ENCODE results near the gene TSC2.
"Not testable (repeated sequence)": the region's sequence is repeated elsewhere in the genome, so short reads cannot be mapped to it uniquely, and the experiment has no call there.

DNA sequence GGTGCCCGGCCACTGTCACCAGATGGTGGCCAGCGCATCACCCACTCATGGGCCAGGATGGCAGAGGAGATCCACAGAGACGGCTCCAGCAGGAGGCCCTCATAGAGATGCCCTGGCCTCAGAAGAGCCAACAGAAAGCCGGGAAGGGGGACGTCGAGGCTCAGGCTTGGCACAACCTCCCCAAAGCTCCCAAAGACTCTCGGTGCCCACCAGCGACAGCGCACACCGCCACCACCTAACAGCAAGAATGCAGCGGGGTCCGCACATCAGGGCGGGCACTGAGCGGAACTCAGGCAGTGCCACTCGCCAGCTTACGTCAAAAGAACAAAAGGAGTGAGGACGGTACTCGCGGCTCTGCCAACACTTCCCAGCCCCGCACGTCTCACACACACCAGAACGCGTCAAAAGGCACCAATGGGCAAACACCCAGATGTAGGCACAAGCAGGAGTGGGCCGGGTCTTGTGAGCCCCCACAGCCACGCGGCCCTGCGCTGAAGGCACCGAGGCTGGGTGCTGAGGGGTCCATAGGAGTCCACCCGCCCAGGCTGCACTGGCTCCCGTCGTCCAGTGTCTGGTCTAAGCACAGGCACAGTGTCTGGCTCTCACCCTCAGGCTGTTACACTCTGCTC is 79.3 kb downstream of the TSC2 start:
- TF ChIP-seq, protein P1, sequence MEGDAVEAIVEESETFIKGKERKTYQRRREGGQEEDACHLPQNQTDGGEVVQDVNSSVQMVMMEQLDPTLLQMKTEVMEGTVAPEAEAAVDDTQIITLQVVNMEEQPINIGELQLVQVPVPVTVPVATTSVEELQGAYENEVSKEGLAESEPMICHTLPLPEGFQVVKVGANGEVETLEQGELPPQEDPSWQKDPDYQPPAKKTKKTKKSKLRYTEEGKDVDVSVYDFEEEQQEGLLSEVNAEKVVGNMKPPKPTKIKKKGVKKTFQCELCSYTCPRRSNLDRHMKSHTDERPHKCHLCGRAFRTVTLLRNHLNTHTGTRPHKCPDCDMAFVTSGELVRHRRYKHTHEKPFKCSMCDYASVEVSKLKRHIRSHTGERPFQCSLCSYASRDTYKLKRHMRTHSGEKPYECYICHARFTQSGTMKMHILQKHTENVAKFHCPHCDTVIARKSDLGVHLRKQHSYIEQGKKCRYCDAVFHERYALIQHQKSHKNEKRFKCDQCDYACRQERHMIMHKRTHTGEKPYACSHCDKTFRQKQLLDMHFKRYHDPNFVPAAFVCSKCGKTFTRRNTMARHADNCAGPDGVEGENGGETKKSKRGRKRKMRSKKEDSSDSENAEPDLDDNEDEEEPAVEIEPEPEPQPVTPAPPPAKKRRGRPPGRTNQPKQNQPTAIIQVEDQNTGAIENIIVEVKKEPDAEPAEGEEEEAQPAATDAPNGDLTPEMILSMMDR (IDR thresholded peaks at IDR 0.05): not testable (repeated sequence)
- TF ChIP-seq POLR2A (IDR thresholded peaks at IDR 0.05): not testable (repeated sequence)
- peak; percentile 79 for TF ChIP-seq EP300 (IDR thresholded peaks at IDR 0.05; ENCODE audit: low read depth)

All from transverse colon (tissue), 3 donors.